Trophoblast cell (in vitro differentiated cells and primary cell): ENCODE data around the gene MTA3.

Source experiments
- DNase-seq, 2 donors: peaks; one replicate each; pipeline ENCODE4 v3.0.0-alpha.2; 2016
- H2AFZ ChIP-seq: 2 replicates; pipeline ENCODE4 v1.6.1; 2013; ENCODE audit warnings: low read length, moderate library complexity, mild to moderate bottlenecking; ENCODE audit not compliant: insufficient read depth, poor library complexity
- H2AK5ac ChIP-seq: 2 replicates; pipeline ENCODE4 v1.6.1; 2013; ENCODE audit warnings: mild to moderate bottlenecking, low read length
- H2BK120ac ChIP-seq: 2 replicates; pipeline ENCODE4 v1.6.1; 2013; ENCODE audit warnings: low read length, mild to moderate bottlenecking, moderate library complexity; ENCODE audit not compliant: insufficient read depth, poor library complexity
- H2BK12ac ChIP-seq: 2 replicates; pipeline ENCODE4 v1.6.1; 2013; ENCODE audit warnings: mild to moderate bottlenecking, low read length, moderate library complexity
- H2BK5ac ChIP-seq: 2 replicates; pipeline ENCODE4 v1.6.1; 2013; ENCODE audit warnings: low read length, low read depth, moderate library complexity, mild to moderate bottlenecking; ENCODE audit not compliant: poor library complexity
- H3K14ac ChIP-seq: 2 replicates; pipeline ENCODE4 v1.6.1; 2013; ENCODE audit warnings: mild to moderate bottlenecking, low read length
- H3K18ac ChIP-seq: 2 replicates; pipeline ENCODE4 v1.6.1; 2013; ENCODE audit warnings: mild to moderate bottlenecking, low read length
- H3K23ac ChIP-seq: 2 replicates; pipeline ENCODE4 v1.6.1; 2013; ENCODE audit warnings: low read length
- H3K27ac ChIP-seq: 2 replicates; pipeline ENCODE4 v1.5.1; 2013; ENCODE audit warnings: low read depth, mild to moderate bottlenecking, inconsistent platforms, low read length, moderate library complexity
- H3K27me3 ChIP-seq: 2 replicates; pipeline ENCODE4 v1.6.1; 2013; ENCODE audit warnings: inconsistent platforms, mild to moderate bottlenecking, low read length, moderate library complexity; ENCODE audit not compliant: insufficient read depth
- H3K36me3 ChIP-seq, 2 experiments: 1 replicate in 1 of 2; 2 replicates in 1 of 2; pipeline ENCODE4 v1.6.1; 2013; ENCODE audit warnings: low read length in 2 of 2, mild to moderate bottlenecking in 2 of 2, moderate library complexity in 1 of 2; ENCODE audit not compliant: insufficient read depth in 2 of 2, control insufficient read depth in 1 of 2
- H3K4ac ChIP-seq: 2 replicates; pipeline ENCODE4 v1.6.1; 2013; ENCODE audit warnings: low read depth, mild to moderate bottlenecking, low read length, moderate library complexity
- H3K4me1 ChIP-seq, 2 experiments: 1 replicate in 1 of 2; 2 replicates in 1 of 2; pipeline ENCODE4 v1.6.1; 2013; ENCODE audit warnings: low read length in 2 of 2, mild to moderate bottlenecking in 2 of 2, moderate library complexity in 1 of 2; ENCODE audit not compliant: insufficient read depth in 2 of 2, control insufficient read depth in 1 of 2
- H3K4me2 ChIP-seq: 2 replicates; pipeline ENCODE4 v1.6.1; 2013; ENCODE audit warnings: inconsistent platforms, mild to moderate bottlenecking, low read length, moderate library complexity
- H3K4me3 ChIP-seq: 2 replicates; pipeline ENCODE4 v1.5.1; 2013; ENCODE audit warnings: mild to moderate bottlenecking, low read depth, low read length, inconsistent platforms
- H3K79me1 ChIP-seq: one replicate; pipeline ENCODE4 v1.6.1; 2013; ENCODE audit warnings: low read length
- H3K79me2 ChIP-seq: 2 replicates; pipeline ENCODE4 v1.6.1; 2013; ENCODE audit warnings: low read length, mild to moderate bottlenecking; ENCODE audit not compliant: control insufficient read depth, insufficient read depth, poor library complexity
- H3K9ac ChIP-seq: 2 replicates; pipeline ENCODE4 v1.6.1; 2013; ENCODE audit warnings: mild to moderate bottlenecking, low read length
- H3K9me3 ChIP-seq: 2 replicates; pipeline ENCODE4 v1.6.1; 2013; ENCODE audit warnings: low read depth, mild to moderate bottlenecking, control low read depth, inconsistent platforms, low read length; ENCODE audit not compliant: insufficient read depth
- H4K12ac ChIP-seq: 2 replicates; pipeline ENCODE4 v1.6.1; 2013; ENCODE audit warnings: low read depth, mild to moderate bottlenecking, low read length, moderate library complexity
- H4K8ac ChIP-seq: 2 replicates; pipeline ENCODE4 v1.6.1; 2013; ENCODE audit warnings: low read depth, mild to moderate bottlenecking, low read length, moderate library complexity
- H4K91ac ChIP-seq: one replicate; pipeline ENCODE4 v1.6.1; 2013; ENCODE audit warnings: low read depth, mild to moderate bottlenecking, low read length, moderate library complexity
- WGBS: extraction: QIAGEN DNeasy Blood & Tissue Kit; methylation state at CpG from one replicate; pipeline ENCODE4 v1.1.7; 2013; ENCODE audit warnings: missing lambda C conversion rate; ENCODE audit not compliant: insufficient read length, insufficient coverage; ENCODE audit errors: extremely low coverage; 5-methylcytosine and 5-hydroxymethylcytosine counted together

Gene MTA3

DNA sequence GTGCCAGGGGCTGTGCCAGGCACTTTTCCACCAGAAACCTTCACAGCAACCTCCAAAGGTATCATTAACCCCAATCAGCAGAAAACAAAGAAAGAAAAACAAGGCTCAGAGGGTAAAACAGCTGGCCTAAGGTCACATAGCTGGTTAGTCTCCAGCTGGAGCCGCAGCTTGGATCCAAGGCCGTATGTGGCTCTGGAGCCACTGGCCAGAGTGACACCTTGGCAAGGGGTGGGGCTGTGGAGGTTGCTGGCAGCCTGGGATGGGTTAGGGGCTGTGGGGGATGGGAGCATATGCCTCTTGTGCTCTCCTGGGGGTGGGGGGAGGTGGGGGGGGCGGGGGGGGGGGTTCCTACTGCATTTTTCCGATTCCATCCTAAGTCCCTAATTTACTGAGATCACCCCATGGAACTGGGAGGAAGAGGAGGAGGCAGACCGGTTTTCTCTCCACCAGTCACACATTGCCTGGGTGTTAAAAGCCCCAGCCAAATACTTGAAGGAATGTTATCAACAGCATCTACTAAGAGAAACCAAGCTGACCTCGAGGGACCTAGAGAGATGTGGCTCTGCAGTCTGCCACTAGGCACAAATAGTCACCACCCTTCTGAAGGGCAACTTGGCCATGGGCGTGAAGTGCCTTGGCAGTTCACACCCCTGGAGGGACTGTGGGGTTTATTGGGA lies 215.9 kb downstream of the MTA3 start:
- H3K4me2 ChIP-seq = no peak overlapping the region
- H3K14ac ChIP-seq = no peak overlapping the region
- no peaks in the 10 kb centered on the region for H3K27me3 ChIP-seq
- peaks cover 8% of the 10 kb centered on the region for H3K9me3 ChIP-seq
- H3K36me3 ChIP-seq = peaks cover 11 to 13% of the 10 kb centered on the region in 2 experiments
- H4K8ac ChIP-seq = no peak overlapping the region
- no peak overlapping the region for H3K9ac ChIP-seq
- H2BK120ac ChIP-seq = no peak overlapping the region
- no peak overlapping the region for H4K91ac ChIP-seq
- no peak overlapping the region for H2BK5ac ChIP-seq
- no peaks in the 10 kb centered on the region for H3K79me1 ChIP-seq
- H3K79me2 ChIP-seq = no peaks in the 10 kb centered on the region
- no peak overlapping the region for H3K4ac ChIP-seq
- H3K18ac ChIP-seq = no peak overlapping the region
- DNase-seq = peak in 1 of 2 donors; percentile 22
- H2AFZ ChIP-seq = no peak overlapping the region
- WGBS = no CpG with 5 or more reads among the region's 7 CpGs
- H2AK5ac ChIP-seq = no peak overlapping the region
- no peak overlapping the region for H2BK12ac ChIP-seq
- peaks cover 12 to 14% of the 10 kb centered on the region in 2 experiments for H3K4me1 ChIP-seq
- H3K23ac ChIP-seq = no peak overlapping the region
- no peak overlapping the region for H3K4me3 ChIP-seq
- no peak overlapping the region for H4K12ac ChIP-seq
- H3K27ac ChIP-seq = no peak overlapping the region

DNA sequence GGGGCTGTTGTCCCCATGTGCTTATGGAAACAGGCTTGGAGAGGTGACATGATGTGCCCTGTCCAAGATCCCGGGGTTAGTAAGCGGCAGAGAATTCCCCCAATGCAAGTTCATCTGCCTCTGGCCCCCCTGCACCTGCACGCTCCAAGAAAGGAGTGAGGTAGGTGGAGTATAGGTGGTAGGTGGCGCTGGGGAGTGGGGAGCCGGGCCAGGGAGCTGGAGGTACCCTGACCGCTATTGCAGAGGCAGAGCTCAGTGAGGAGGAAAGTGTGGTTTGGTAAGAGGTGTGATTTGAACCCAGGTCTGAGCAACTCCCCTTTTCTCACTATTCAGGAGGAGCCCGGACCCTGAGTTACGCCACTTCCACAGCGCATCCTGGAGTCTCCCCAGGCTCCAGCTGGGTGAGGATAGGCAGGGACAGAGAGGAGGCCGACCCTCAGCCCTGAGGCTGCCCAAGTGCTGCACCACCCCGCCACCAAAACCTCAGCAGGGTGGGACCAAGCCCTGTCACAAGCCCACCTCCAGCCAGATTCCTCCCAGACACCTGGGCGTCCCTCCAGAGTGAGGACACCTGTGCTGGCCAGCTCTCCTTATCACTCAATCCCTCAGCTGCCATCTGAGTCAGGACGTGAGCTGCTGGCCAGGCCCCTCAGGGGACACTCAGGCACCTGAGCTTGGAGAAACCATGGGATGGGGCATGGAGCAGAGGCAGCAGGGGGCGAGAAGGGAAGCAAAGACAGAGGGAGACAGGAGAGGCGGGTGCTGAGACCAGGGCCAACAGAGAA lies 218.3 kb downstream of the MTA3 start:
- Histone ChIP-seq H3K79me1 (no peaks in the 10 kb centered on the region), H2AK5ac (no peak overlapping the region), H3K14ac (no peak overlapping the region), H4K12ac (no peak overlapping the region), H3K27me3 (no peaks in the 10 kb centered on the region), H3K4me2 (no peak overlapping the region), H3K36me3 (peaks cover 11 to 12% of the 10 kb centered on the region in 2 experiments), H2AFZ (no peak overlapping the region), H2BK12ac (no peak overlapping the region), H3K18ac (no peak overlapping the region), H2BK120ac (no peak overlapping the region), H3K27ac (no peak overlapping the region), H3K4ac (no peak overlapping the region), H2BK5ac (no peak overlapping the region), H3K79me2 (no peaks in the 10 kb centered on the region), H3K23ac (no peak overlapping the region), H4K91ac (no peak overlapping the region), H3K9ac (no peak overlapping the region), H3K4me1 (peaks cover 15 to 19% of the 10 kb centered on the region in 2 experiments), H3K9me3 (peaks cover 8% of the 10 kb centered on the region), H3K4me3 (no peak overlapping the region), H4K8ac (no peak overlapping the region)
- DNase-seq = peak; percentile 54 to 72
- WGBS = no CpG with 5 or more reads among the region's 15 CpGs

DNA sequence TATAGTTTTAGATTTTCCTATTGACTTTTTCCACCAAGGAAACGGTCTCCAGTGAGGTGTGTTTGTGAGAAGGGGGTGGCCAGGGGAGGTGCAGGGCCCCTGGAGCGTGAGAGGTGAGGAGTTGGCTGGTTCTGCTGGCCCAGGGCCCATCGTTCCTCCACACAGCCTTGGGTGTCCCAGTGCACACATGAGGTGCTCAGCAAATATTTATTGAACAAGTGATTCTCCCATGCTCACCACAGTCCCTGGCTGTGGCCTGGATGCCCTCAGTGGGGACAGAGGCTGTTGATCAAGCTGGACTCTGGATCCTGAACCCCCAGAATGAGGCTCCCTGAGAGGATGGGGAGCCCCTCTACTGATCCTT lies 219.0 kb downstream of the MTA3 start:
- H4K8ac ChIP-seq = no peak overlapping the region
- H4K91ac ChIP-seq = no peak overlapping the region
- DNase-seq = no peak
- H3K4me2 ChIP-seq = no peak overlapping the region
- H3K9ac ChIP-seq = no peak overlapping the region
- H4K12ac ChIP-seq = no peak overlapping the region
- peaks cover 4% of the 10 kb centered on the region for H3K79me1 ChIP-seq
- H3K36me3 ChIP-seq = peaks cover 11 to 12% of the 10 kb centered on the region in 2 experiments
- no peaks in the 10 kb centered on the region for H3K27me3 ChIP-seq
- no peak overlapping the region for H3K14ac ChIP-seq
- no CpG with 5 or more reads among the region's 3 CpGs for WGBS
- no peaks in the 10 kb centered on the region for H3K79me2 ChIP-seq
- H3K9me3 ChIP-seq = peaks cover 8% of the 10 kb centered on the region
- H3K4me3 ChIP-seq = no peak overlapping the region
- H2BK5ac ChIP-seq = no peak overlapping the region
- no peak overlapping the region for H3K4ac ChIP-seq
- no peak overlapping the region for H2BK12ac ChIP-seq
- H3K18ac ChIP-seq = no peak overlapping the region
- H3K23ac ChIP-seq = no peak overlapping the region
- H2AK5ac ChIP-seq = no peak overlapping the region
- H3K27ac ChIP-seq = no peak overlapping the region
- peaks cover 17 to 23% of the 10 kb centered on the region in 2 experiments for H3K4me1 ChIP-seq
- no peak overlapping the region for H2AFZ ChIP-seq
- H2BK120ac ChIP-seq = no peak overlapping the region

DNA sequence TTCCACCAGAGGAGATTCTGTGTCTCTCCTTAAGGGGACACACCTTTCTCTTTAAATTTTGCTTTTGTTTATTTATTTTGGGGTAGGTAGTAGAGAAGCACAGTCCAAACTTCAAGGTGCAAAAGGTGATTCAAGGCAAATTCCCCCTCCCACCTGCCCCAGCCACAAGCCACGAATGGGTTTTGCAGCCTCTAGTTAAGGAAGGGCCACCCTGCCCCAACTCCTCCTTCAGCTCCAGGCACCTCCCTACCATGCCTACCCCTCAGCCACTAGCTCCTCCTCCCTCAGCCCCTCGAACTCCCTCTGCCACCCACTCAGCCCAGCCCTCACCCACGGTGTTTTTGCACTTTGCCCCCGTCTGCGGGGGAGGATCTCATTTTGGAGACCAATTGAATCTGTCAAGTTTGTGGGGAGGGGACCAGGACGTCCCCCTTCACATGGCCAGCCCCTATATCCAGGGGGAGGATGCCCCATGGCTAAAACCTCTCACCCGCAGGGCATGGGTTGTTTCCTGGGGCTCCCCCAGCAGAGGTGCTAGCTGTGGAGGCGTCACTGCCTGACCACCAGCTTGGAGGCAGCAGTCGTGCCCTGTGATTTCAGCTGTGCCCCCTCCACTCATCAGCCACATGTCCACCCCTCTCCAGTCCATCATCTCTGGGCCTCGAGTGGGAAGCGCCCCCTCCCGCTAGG lies 219.5 kb downstream of the MTA3 start:
- DNase-seq = no peak
- H2BK5ac ChIP-seq = no peak overlapping the region
- H4K91ac ChIP-seq = no peak overlapping the region
- H2BK120ac ChIP-seq = no peak overlapping the region
- H3K9me3 ChIP-seq = peaks cover 8% of the 10 kb centered on the region
- no CpG with 5 or more reads among the region's 12 CpGs for WGBS
- peaks cover 17 to 23% of the 10 kb centered on the region in 2 experiments for H3K4me1 ChIP-seq
- no peak overlapping the region for H3K4me3 ChIP-seq
- H3K9ac ChIP-seq = no peak overlapping the region
- no peak overlapping the region for H2BK12ac ChIP-seq
- no peak overlapping the region for H3K18ac ChIP-seq
- H3K36me3 ChIP-seq = peaks cover 9 to 11% of the 10 kb centered on the region in 2 experiments
- H2AK5ac ChIP-seq = no peak overlapping the region
- H3K79me1 ChIP-seq = peaks cover 9% of the 10 kb centered on the region
- no peak overlapping the region for H3K4me2 ChIP-seq
- H3K4ac ChIP-seq = no peak overlapping the region
- H4K8ac ChIP-seq = no peak overlapping the region
- no peaks in the 10 kb centered on the region for H3K27me3 ChIP-seq
- H4K12ac ChIP-seq = no peak overlapping the region
- H3K14ac ChIP-seq = no peak overlapping the region
- H3K79me2 ChIP-seq = no peaks in the 10 kb centered on the region
- H2AFZ ChIP-seq = no peak overlapping the region
- H3K23ac ChIP-seq = no peak overlapping the region
- no peak overlapping the region for H3K27ac ChIP-seq
